Activated CD8-positive, alpha-beta memory T cell treated with anti-CD3 and anti-CD28 coated beads for 24 hours (primary cell): ENCODE results near the gene CHMP2B.
"Not testable (repeated sequence)": the region's sequence is repeated elsewhere in the genome, so short reads cannot be mapped to it uniquely, and the experiment has no call there.

Experiments
- DNase-seq: peaks from one replicate; pipeline ENCODE4 v3.0.0-alpha.2; 2020

CHMP2B gene

GRCh38 chr3:87236093-87236492 lies 9.0 kb downstream of the CHMP2B start:
- no peak for DNase-seq

- DNase-seq, result no peak
These were observed 19.7 kb downstream of the CHMP2B start for GRCh38 chr3:87246662-87247429.

- no peak for DNase-seq
These were observed 20.3 kb downstream of the CHMP2B start for GRCh38 chr3:87247430-87247773.

- not testable (repeated sequence) for DNase-seq
These were observed 21.1 kb downstream of the CHMP2B start for GRCh38 chr3:87248231-87248630.

- DNase-seq, result no peak
These were observed 21.7 kb downstream of the CHMP2B start for GRCh38 chr3:87248831-87249230.

- no peak for DNase-seq
These were observed 22.9 kb downstream of the CHMP2B start for GRCh38 chr3:87250009-87250408.

- no peak for DNase-seq
These were observed 33.2 kb downstream of the CHMP2B start for GRCh38 chr3:87260270-87260669.

- DNase-seq, result no peak
These were observed 34.8 kb downstream of the CHMP2B start for GRCh38 chr3:87261925-87262324.

GRCh38 chr3:87267953-87268645 lies 41.0 kb downstream of the CHMP2B start:
- no peak for DNase-seq

GRCh38 chr3:87268646-87269211 lies 41.6 kb downstream of the CHMP2B start:
- DNase-seq, result no peak

- DNase-seq, result no peak
These were observed 42.6 kb downstream of the CHMP2B start for GRCh38 chr3:87269723-87270122.

GRCh38 chr3:87270908-87271700 lies 44.0 kb downstream of the CHMP2B start:
- no peak for DNase-seq

- DNase-seq, result no peak
These were observed 45.7 kb downstream of the CHMP2B start for GRCh38 chr3:87272718-87273341.

GRCh38 chr3:87276484-87276883 lies 49.4 kb downstream of the CHMP2B start, which contains the start of gene POU1F1:
Gene POU1F1, minus strand, starts transcription at chr3:87276584. Its CDS starts 122 bp downstream, at chr3:87276462.
- DNase-seq, result no peak

- DNase-seq, result no peak
These were observed 59.9 kb downstream of the CHMP2B start for GRCh38 chr3:87287011-87287410.

- no peak for DNase-seq
These were observed 61.3 kb downstream of the CHMP2B start for GRCh38 chr3:87288446-87288845.

- no peak for DNase-seq
These were observed 71.1 kb downstream of the CHMP2B start for GRCh38 chr3:87298111-87298718.

GRCh38 chr3:87305031-87305430 lies 77.9 kb downstream of the CHMP2B start:
- DNase-seq, result not testable (repeated sequence)
